ENCODE data around the gene MALRD1.

DNA sequence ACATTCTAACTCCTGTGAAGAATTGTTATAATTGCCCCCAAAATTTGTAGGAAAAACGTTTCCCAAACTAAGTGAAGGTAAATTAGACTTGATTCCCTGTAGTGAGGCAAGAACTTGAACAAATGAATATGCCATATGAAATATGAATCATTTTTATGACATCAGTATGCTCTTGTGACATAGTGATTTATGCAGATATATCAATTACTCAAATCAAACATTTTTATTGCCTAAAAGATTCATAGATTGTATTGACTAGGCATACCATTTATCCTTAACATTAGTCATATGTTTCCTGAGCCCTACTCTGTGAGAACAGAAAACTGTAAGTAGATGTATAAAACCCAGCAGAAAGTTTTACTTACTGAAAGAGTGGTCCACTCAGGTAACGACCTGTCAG, 245.6 kb downstream of the MALRD1 start:
- TF ChIP-seq, protein P1, sequence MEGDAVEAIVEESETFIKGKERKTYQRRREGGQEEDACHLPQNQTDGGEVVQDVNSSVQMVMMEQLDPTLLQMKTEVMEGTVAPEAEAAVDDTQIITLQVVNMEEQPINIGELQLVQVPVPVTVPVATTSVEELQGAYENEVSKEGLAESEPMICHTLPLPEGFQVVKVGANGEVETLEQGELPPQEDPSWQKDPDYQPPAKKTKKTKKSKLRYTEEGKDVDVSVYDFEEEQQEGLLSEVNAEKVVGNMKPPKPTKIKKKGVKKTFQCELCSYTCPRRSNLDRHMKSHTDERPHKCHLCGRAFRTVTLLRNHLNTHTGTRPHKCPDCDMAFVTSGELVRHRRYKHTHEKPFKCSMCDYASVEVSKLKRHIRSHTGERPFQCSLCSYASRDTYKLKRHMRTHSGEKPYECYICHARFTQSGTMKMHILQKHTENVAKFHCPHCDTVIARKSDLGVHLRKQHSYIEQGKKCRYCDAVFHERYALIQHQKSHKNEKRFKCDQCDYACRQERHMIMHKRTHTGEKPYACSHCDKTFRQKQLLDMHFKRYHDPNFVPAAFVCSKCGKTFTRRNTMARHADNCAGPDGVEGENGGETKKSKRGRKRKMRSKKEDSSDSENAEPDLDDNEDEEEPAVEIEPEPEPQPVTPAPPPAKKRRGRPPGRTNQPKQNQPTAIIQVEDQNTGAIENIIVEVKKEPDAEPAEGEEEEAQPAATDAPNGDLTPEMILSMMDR (IDR thresholded peaks at IDR 0.05; ENCODE audit: low read depth, low read length) = no peak
- no peak for TF ChIP-seq EZH2phosphoT487 (IDR thresholded peaks at IDR 0.05; ENCODE audit: low read depth)

Data from OCI-LY3 (cell line).